Lower lobe of right lung (tissue), 2 donors: ENCODE results near the gene ADGRL2. TPM values are rescaled to one million over a fixed set of nuclear protein-coding genes. Genes with fewer than 3 reads are reported as not detected.

ENCODE experiments used
- ATAC-seq, 2 donors: fragments of 200-7000 bp; cut with Tn5 transposase; one replicate each; pipeline ENCODE4 v1.9.1; 2020 to 2022; ENCODE audit warnings: mild to moderate bottlenecking in 2 of 2, moderate library complexity in 2 of 2
- DNase-seq: peaks from one replicate; pipeline ENCODE4 v3.0.0-alpha.2; 2020
- H3K27ac ChIP-seq: fragments of 200-600 bp; one replicate; pipeline ENCODE4 v1.8.0; 2022
- H3K27me3 ChIP-seq: fragments of 200-600 bp; one replicate; pipeline ENCODE4 v1.8.0; 2022; ENCODE audit warnings: low read depth
- H3K36me3 ChIP-seq: fragments of 200-600 bp; one replicate; pipeline ENCODE4 v1.8.0; 2022; ENCODE audit warnings: mild to moderate bottlenecking
- H3K4me1 ChIP-seq: fragments of 200-600 bp; one replicate; pipeline ENCODE4 v1.8.0; 2022
- H3K4me3 ChIP-seq: fragments of 200-600 bp; one replicate; pipeline ENCODE4 v1.8.0; 2022; ENCODE audit warnings: mild to moderate bottlenecking
- H3K9me3 ChIP-seq: fragments of 200-600 bp; one replicate; pipeline ENCODE4 v1.8.0; 2022
- intact Hi-C: fragments of 100-400 bp; cut with DNase I; formaldehyde crosslinking; loops from one replicate; pipeline ENCODE4 v1.11.0; 2022
- total RNA-seq: library from RNA; stranded (reverse); fragmentation: NEBNext Ultra II Directional; extraction: Animal tissue kit (Norgen Biotek cat#: 25700); gene quantifications from one replicate; pipeline ENCODE4 v1.2.1, GENCODE V29; 2021
- TF ChIP-seq, protein P1 (sequence below): fragments of 200-600 bp; IDR thresholded peaks from one replicate; pipeline ENCODE4 v1.8.0; 2022; ENCODE audit warnings: antibody characterized with exemption, mild to moderate bottlenecking
- donor health status: DM: no; HTN: yes; CAD: no; lungs with severe emphysema.

ADGRL2 gene
- total RNA-seq, 1 donor from 2014 or later: 97.9 TPM

DNA sequence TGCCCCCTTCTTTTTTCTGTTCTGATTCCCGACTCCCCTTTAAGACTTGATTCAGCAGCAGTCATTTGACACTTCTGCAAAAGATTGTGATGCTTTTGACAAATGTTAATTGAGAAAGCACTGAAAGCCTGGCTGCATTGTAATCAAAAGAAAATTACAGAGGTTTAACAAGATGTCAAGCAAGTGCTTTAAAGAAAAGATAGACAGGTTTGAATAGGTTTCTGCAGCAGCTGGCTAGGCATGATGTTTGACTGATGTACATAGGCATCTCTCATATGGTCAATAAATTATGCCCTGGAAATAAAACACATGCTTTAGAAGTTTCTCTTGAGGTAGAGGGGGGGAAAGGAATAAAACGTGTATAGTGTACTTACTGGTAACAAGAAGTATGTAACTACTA is 147.8 kb downstream of the ADGRL2 start:
- intact Hi-C loops: no loop called here
- DNase-seq (no peak), ATAC-seq (no peak)
- Histone ChIP-seq H3K4me3 (no peak overlapping the region), H3K27ac (no peak overlapping the region), H3K4me1 (no peaks in the 10 kb centered on the region), H3K9me3 (no peaks in the 10 kb centered on the region), H3K27me3 (no peaks in the 10 kb centered on the region), H3K36me3 (peaks cover 6% of the 10 kb centered on the region)
- TF ChIP-seq, protein P1, sequence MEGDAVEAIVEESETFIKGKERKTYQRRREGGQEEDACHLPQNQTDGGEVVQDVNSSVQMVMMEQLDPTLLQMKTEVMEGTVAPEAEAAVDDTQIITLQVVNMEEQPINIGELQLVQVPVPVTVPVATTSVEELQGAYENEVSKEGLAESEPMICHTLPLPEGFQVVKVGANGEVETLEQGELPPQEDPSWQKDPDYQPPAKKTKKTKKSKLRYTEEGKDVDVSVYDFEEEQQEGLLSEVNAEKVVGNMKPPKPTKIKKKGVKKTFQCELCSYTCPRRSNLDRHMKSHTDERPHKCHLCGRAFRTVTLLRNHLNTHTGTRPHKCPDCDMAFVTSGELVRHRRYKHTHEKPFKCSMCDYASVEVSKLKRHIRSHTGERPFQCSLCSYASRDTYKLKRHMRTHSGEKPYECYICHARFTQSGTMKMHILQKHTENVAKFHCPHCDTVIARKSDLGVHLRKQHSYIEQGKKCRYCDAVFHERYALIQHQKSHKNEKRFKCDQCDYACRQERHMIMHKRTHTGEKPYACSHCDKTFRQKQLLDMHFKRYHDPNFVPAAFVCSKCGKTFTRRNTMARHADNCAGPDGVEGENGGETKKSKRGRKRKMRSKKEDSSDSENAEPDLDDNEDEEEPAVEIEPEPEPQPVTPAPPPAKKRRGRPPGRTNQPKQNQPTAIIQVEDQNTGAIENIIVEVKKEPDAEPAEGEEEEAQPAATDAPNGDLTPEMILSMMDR: no peak

DNA sequence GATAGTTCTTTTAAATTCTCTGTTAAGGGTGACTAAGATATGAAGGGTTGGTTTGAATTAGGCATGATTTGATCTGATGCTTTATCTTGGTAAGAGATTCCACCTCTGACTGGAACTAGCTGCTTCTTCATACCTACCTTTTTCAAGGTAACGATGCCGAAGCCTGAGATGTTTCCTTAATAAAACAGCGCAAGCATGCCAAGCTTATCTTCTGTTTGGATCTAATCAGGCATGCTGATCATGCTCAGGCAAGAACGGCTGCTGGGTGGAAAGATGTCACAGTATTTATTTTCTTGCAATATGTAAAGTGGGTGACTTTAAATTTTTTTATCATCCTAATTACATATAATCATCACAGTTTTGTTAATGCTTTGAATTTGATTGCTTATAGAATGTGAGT is 148.7 kb downstream of the ADGRL2 start:
- ATAC-seq (peak in 1 of 2 donors; percentile 23), DNase-seq (no peak)
- no peaks in the 10 kb centered on the region for H3K9me3 ChIP-seq
- no peaks in the 10 kb centered on the region for H3K4me1 ChIP-seq
- TF ChIP-seq, protein P1: no peak
- H3K4me3 ChIP-seq: no peak overlapping the region
- no peaks in the 10 kb centered on the region for H3K27me3 ChIP-seq
- no peak overlapping the region for H3K27ac ChIP-seq
- intact Hi-C loops: no loop called here
- peaks cover 6% of the 10 kb centered on the region for H3K36me3 ChIP-seq

DNA sequence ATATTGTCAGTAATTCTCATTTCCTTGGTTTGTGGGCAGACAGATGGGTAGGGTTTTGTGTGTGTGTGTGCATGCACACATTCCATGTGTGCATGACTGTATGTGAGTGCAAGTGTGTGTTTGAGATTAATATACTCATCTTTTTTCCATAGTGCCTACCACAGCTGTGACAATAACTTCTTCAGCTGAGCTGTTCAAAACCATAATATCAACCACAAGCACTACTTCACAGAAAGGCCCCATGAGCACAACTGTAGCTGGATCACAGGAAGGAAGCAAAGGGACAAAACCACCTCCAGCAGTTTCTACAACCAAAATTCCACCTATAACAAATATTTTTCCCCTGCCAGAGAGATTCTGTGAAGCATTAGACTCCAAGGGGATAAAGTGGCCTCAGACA is 149.3 kb downstream of the ADGRL2 start:
- ATAC-seq: no peak
- Histone ChIP-seq H3K27me3 (no peaks in the 10 kb centered on the region), H3K27ac (no peak overlapping the region), H3K4me3 (no peak overlapping the region), H3K36me3 (peaks cover 6% of the 10 kb centered on the region), H3K9me3 (no peaks in the 10 kb centered on the region), H3K4me1 (no peaks in the 10 kb centered on the region)
- TF ChIP-seq, protein P1: no peak
- DNase-seq: no peak
- intact Hi-C loops: no loop called here

DNA sequence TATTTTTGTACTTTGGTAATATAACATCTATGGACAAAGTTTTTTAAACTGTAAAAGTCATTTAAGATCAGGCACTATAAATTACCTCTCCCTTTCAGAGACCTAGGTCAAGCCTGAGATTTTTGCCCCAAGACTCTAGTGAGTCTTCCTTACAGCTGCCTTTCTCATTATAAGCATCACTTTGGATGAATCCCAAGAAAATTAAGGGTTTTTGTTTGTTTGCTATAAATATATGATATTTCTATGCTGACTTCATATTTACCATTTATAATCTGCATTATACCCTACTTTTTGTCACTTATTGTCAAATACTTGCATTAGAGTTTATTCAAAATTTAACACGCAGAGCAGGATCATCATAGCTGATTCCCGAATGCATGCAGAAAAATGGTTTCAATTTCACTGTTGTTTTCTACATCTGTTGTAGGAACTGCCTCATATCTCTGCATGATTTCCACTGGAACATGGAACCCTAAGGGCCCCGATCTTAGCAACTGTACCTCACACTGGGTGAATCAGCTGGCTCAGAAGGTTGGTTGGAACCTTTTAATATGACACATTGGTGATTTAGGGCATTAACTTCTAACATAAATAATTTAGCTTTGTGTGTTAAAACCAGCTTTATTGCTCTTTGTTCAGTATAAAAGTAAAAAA is 150.0 kb downstream of the ADGRL2 start:
- no peaks in the 10 kb centered on the region for H3K4me1 ChIP-seq
- H3K27me3 ChIP-seq: no peaks in the 10 kb centered on the region
- ATAC-seq (no peak), DNase-seq (no peak)
- no peak overlapping the region for H3K4me3 ChIP-seq
- no peak overlapping the region for H3K27ac ChIP-seq
- no peaks in the 10 kb centered on the region for H3K9me3 ChIP-seq
- TF ChIP-seq, protein P1: no peak
- intact Hi-C loops: no loop called here
- H3K36me3 ChIP-seq: peaks cover 6% of the 10 kb centered on the region

DNA sequence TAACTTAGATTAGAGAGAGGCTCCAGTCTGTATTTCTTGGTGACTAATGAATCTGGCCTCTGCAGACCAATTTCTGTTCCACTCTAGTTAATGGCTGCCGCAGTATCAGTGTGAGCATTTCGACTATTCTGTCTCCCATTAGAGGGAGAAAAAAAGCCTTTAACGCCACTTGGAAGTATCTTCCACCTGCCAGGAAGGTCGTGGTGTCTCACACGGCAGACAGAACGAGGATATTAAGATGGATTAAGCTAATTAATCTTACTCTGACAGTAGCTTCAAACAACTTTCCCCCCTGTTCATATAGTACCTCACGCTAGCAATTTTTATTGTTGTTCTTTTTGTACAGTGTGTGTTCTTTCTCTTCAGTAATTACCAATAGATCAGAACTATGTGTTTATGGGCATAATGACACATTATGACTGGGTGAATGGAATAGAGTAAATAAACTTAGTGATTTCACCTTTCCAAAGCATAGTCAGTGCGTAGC is 153.8 kb downstream of the ADGRL2 start:
- Histone ChIP-seq H3K27me3 (no peaks in the 10 kb centered on the region), H3K27ac (no peak overlapping the region), H3K4me3 (no peak overlapping the region), H3K4me1 (no peaks in the 10 kb centered on the region), H3K36me3 (peaks cover 11% of the 10 kb centered on the region), H3K9me3 (no peaks in the 10 kb centered on the region)
- TF ChIP-seq, protein P1: no peak
- DNase-seq (no peak), ATAC-seq (no peak)
- intact Hi-C loops: no loop called here
